HG02840 (cell line): ENCODE measurements around the gene OR14J1.
"Not testable (repeated sequence)": the region's sequence is repeated elsewhere in the genome, so short reads cannot be mapped to it uniquely, and the experiment has no call there.

Experiments
- ATAC-seq: cut with Tn5 transposase; IDR thresholded peaks from one replicate; pipeline ENCODE4 v1.9.1; 2021; ENCODE audit warnings: mild to moderate bottlenecking, moderate library complexity, moderate number of reproducible peaks; ENCODE audit not compliant: unreplicated experiment, low FRiP score

OR14J1 gene, protein sequence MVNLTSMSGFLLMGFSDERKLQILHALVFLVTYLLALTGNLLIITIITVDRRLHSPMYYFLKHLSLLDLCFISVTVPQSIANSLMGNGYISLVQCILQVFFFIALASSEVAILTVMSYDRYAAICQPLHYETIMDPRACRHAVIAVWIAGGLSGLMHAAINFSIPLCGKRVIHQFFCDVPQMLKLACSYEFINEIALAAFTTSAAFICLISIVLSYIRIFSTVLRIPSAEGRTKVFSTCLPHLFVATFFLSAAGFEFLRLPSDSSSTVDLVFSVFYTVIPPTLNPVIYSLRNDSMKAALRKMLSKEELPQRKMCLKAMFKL

DNA sequence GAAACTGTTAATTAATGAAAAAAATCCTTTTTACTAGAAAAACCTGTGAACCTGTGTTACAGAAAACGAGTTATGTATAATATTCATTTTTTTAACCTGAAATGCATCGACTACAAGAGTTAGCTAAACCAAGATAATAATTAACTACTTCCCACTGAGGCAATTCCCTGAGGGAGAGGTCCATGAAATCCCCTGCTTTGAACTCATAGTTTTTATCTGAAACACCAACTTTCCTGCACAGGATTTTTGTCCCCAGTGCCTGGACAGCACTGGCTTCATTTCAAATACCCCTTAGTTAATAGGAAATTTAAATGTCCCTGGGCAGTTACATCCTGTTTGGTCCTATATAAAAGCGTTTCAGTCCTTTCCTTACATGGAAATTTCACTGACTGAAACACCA is at the start of gene OR14J1:
Gene OR14J1 (plus strand): TSS at position 386 of the 400 bp plus-strand sequence. CDS start 4,989 bp downstream, outside the sequence.
- ATAC-seq: no peak

DNA sequence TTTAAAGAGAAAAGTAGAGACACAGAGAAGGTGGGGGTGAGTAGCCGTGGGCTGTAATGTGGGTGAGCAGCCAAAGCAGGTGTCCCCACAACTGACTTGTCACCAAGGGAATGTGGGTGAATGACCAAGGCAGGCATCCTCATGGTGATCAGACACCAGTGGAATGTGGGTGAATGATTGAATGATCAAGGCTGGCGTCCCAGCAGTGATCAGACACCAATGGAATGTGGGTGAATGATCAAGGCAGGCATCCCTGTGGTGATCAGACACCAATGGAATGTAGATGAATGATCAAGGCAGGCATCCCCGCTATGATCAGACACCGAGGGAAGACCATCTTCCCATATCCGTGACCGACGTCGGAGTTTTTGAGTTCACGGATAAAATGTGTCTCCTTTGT is 49.8 kb upstream of the OR14J1 start:
- ATAC-seq: no peak

DNA sequence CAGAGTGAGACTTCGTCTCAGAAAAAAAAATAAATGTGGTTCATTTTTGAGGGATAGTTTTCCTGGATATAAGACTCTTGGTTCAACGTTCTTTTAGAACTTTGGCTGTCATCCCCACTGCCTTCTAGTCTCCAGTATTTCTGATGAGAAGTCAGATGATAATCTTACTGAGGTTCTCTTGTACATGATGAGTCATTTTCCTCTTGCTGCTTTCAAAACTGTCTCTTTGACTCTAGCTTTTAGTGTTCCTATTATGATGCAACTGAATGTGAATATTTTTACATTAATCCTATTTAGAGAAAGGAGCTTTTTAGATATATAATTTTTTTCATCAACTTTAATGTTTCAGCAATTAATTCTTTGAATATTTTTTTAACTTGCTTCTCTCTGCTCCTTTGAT is 46.0 kb upstream of the OR14J1 start:
- no peak for ATAC-seq

DNA sequence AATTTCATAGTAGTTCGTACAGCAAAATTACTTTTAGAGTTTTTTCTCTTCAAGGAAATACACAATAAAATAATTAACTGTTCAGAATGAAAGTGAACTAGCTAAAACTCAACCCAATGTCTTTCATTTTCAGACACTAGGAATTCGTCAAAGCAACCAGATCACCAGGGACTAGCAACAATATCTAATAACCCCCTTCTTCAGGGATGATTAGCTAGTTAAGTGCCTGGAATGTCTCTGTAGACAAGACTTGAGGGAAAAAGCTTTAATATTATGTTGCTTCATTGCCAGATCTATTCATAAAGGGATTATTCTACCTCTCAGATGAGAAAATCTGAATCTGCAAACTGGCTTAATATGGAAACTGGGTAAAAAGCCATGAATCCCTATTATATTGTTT is 41.8 kb upstream of the OR14J1 start:
- ATAC-seq: no peak

DNA sequence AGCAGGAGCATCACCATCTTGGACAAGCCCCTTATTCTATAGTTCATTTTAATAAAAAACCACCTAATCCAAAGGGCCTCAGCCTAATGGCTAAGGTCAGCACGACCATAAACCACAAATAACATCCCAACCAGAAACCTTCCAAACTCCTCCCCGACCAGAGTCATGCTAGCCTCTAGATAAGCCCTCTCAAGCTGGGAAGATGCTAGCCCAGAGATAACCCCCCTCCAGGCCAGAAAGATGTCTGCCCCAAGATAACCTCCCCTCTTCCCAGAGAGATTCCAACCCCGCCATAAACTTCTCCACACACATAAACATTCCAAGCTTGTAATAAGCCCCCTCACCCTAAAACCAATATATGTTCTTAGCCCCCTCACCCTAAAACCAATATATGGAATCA is 38.5 kb upstream of the OR14J1 start:
- no peak for ATAC-seq

DNA sequence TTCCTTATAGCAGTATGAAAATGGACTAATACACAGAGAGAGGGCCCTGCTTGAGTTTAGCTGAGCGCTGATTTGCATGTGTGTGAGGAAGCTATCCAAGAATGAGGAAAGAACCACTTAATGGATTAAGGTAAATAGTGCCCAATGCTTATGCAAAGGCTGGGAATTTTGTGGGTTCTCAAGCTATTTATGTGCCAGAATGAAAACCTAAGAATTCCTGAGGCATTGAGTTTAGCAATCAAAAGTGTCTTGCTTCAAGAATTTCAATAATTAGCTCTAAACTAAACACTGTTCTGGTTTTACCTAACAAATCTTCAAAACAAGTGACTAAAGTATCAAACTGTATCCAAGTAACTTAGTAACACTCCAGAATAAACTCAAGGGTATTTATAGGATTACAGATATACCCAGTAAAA is 7.0 kb upstream of the OR14J1 start:
- ATAC-seq: no peak

DNA sequence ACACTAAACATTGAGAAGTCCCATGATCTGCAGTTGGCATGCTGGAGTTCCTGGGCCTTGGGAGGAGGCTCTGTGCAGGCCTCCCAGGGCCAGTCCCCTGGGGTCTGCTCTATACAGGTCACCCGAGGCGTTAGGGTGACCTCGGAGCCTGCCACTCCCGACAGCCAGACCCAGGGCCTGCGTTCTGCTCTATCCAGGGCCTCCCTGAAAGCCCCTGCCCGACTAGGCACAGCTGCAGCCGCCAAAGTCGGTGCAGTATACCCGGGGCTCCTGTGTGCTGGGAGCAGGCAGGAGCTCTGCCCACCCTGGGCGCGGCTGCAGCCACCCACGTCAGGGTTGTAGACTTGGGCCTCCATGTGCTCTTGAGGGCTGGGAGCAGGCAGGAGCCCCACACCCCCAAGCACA is 6.3 kb upstream of the OR14J1 start:
- no peak for ATAC-seq

DNA sequence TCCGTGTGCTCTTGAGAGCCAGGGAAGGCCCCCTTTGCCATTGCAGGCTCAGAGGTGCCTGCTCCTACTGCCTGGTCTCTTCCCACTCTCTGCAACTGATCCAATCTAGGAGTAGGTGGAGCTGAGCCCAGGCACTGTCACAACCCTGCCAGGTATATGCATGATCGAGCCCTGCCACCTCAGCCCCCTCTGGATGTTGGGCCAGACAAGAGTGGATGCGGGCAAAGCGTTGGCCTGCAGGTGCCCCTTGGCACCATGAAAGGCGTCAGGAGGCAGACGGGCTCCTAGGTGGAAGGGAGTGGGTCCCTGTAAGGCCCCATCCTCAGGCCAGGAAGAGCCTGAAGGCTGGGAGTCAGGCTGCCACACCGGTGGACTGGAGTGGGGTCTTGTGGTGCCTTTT is 5.9 kb upstream of the OR14J1 start:
- no peak for ATAC-seq

DNA sequence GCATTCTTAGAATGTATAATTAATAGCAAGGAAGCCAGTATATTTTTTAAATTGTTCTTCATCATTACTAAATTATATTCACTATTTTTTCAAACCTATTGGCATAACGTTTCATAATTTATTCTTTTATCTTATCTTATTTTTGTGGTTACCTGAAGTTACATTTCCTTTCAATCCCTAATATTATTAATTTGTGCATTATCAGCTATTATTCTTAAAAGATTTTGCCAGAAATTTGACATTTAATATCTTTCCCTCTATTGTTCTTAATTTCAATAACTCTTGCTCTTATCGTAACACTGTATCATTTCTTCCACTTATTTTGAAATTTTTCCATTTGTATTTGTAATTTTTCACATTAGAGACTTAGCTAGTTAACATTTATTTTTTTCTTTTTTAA is 18.4 kb downstream of the OR14J1 start:
- ATAC-seq: no peak

DNA sequence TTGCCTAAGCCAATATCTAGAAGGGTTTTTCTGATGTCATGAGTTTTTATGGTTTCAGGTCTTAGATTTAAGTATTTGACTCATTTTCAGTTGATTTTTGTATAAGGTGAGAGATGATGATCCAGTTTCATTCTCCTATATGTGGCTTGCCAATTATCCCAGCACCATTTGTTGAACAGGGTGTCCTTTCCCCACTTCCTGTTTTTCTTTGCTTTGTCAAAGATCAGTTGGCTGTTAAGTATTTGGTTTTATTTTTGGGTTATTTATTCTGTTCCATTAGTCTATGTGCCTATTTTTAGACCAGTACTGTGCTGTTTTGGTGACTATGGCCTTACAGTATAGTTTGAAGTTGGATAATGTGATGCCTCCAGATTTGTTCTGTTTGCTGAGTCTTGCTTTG is 21.8 kb downstream of the OR14J1 start:
- ATAC-seq: not testable (repeated sequence)

DNA sequence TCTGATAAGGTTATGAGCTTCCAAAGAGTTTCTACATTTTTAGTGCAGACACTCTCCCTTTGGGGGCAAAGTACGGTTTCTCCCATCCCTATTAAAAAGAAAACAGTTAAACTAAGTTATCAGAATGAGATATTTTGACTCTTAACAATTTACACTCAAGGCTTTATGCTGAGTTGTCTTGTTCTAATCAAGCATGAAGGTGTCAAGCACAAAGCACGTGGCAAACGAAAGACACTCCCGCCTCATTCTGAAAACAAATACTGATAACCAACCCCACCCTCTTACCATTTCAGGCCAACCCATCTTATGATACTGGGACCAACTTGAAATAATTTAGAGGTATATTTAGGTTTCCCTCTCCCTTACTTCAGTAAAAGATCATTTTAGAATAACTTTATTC is 24.3 kb downstream of the OR14J1 start:
- no peak for ATAC-seq

DNA sequence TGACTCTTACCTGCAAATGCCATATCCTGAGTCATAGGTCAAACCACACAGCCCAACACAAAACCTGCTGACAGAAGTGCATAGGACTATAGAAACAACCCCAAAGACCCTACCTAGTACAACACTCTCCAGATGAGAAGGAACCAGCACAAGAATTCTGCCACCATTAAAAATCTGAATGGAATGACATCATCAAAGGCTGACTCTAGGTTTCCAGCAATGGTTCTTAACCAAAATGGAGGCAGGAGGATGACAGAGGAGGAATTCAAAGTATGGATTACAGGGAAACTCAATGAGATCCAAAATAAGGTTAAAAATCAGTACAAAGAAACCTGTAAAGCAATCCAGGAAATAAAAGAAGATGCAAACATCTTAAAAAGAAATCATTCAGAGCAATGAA is 31.2 kb downstream of the OR14J1 start:
- no peak for ATAC-seq

DNA sequence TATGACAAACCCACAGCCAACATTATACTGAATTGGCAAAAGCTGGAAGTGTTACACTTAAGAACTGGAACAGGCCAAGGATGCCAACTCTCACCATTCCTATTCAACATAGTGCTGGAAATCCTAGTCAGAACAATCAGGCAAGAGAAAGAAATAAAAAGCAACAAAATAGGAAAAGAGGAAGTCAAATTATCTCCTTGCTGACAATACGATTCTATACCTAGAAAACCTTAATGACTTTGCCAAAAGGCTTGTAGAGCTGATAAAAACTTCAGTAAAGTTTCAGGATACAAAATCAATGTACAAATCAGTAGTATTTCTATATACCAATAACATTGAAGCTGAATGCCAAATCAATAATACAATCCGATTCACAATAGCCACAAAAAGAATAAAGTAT is 34.8 kb downstream of the OR14J1 start:
- no peak for ATAC-seq

DNA sequence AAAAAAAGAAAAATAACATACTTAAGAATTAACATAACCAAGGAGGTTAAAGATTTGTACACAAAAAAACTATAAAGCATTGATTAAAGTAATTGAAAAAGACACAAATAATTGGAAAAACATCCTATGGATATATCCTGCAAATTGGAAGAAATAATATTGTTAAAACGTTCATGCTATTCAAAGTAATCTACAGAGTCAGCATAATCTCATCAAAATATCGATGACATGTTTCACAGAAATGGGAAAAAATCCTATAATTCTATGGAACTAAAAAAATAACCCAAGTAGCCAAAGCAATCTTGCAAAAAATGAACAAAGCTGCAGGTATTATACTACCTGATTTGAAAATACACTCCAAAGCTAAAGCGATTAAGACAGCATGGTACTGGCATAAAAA is 43.9 kb downstream of the OR14J1 start:
- no peak for ATAC-seq

DNA sequence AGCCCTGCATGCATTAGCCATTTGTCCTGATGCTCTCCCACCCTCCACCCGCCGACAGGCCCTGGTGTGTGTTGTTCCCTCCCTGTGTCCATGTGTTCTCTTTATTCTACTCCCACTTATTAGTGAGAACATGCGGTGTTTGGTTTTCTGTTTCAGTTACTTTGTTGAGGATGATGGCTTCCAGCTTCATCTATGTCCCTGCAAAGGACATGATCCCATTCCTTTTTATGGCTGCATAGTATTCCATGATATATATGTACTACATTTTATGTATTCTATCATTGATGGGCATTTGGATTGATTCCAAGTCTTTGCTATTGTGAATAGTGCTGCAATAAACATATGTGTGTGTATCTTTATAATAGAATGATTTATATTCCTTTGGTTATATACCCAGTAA is 47.8 kb downstream of the OR14J1 start:
- not testable (repeated sequence) for ATAC-seq

DNA sequence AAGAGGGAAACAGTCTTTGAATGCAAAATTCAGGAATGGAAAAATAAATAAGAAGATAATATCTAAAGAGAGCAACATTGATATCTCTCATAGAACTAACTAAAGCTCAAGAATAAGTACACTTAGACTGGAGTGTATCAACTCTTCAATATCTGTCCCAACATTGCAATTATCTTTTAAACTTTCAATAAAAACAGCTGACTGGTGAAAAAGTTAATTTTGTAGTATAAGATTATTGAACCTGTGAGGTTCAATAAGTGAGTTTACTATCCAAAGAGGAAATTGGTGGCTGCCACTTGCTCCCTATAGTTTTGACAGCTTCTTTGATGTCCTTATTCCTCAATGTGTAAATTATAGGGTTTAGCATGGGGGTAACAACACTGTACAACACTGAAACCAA is 53.5 kb downstream of the OR14J1 start:
- ATAC-seq: no peak

DNA sequence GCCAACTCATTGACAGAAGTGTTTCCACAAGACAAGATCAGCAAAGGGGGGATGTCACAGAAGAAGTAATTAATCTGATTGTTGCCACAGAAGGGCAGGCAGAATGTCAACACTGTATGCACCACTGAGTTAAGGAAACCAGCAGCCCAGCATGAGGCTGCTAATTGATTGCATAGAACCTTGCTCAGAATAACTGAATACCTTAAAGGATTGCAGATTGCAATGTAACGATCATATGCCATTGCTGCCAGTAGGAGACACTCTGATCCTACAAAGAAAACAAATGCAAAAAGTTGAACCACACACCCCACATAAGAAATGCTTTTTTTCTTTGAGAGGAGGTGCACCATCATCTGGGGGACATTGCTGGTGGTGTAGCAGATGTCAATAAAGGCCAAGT is 54.1 kb downstream of the OR14J1 start:
- no peak for ATAC-seq
